PC-3 (cell line): ENCODE measurements around the gene LRP2. TPM values are rescaled to one million over a fixed set of nuclear protein-coding genes. Genes with fewer than 3 reads are reported as not detected.

ENCODE experiments used
- ATAC-seq: fragments of 200-7000 bp; cut with Tn5 transposase; 2 replicates; pipeline ENCODE4 v1.9.1; 2020; ENCODE audit warnings: mild to moderate bottlenecking, moderate library complexity
- BruUV-seq: library from RNA; stranded (reverse); fragments of 400-500 nt; replicated peaks from 2 replicates; lab custom pipeline; 2021; lab: Mats Ljungman, UMichigan
- CTCF ChIA-PET: fragments of 300-600 bp; sonication (Branson Sonifier 250); formaldehyde crosslinking; loops from one replicate; lab custom pipeline; 2022; ENCODE audit warnings: antibody characterized with exemption; lab: Charles Lee
- POLR2A ChIA-PET: fragments of 300-600 bp; sonication (Branson Sonifier 250); formaldehyde crosslinking; loops from one replicate; lab custom pipeline; 2022; ENCODE audit warnings: antibody characterized with exemption; ENCODE audit not compliant: unreplicated experiment; lab: Charles Lee
- DNase-seq: peaks from one replicate; pipeline ENCODE4 v3.0.0-alpha.2; 2015
- H2AFZ ChIP-seq: fragments of 300-600 bp; sonication (generic); 2 replicates; pipeline ENCODE4 v1.6.0; 2016; ENCODE audit warnings: antibody characterized with exemption, low read length
- H3F3A ChIP-seq: fragments of 300-600 bp; sonication (generic); one replicate; pipeline ENCODE4 v1.6.0; 2017; ENCODE audit warnings: antibody characterized with exemption, low read length, control low read depth, mild to moderate bottlenecking; ENCODE audit not compliant: unreplicated experiment
- H3K27ac ChIP-seq: fragments of 300-600 bp; sonication (generic); 2 replicates; pipeline ENCODE4 v1.5.1; 2016; ENCODE audit warnings: mild to moderate bottlenecking, low read length
- H3K27me3 ChIP-seq: fragments of 300-600 bp; sonication (generic); 2 replicates; pipeline ENCODE4 v1.6.1; 2016; ENCODE audit warnings: low read length, mixed read lengths
- H3K36me3 ChIP-seq: fragments of 300-600 bp; sonication (generic); 2 replicates; pipeline ENCODE4 v1.6.1; 2016; ENCODE audit warnings: low read depth, mixed run types, low read length, mixed read lengths
- H3K4me1 ChIP-seq: fragments of 300-600 bp; sonication (generic); 2 replicates; pipeline ENCODE4 v1.5.1; 2016; ENCODE audit warnings: low read length; ENCODE audit not compliant: insufficient read depth
- H3K4me2 ChIP-seq: fragments of 300-600 bp; sonication (generic); 2 replicates; pipeline ENCODE4 v1.6.0; 2016; ENCODE audit warnings: low read length
- H3K4me3 ChIP-seq: fragments of 300-600 bp; sonication (generic); 2 replicates; pipeline ENCODE4 v1.5.1; 2016; ENCODE audit warnings: mild to moderate bottlenecking, low read length, mixed read lengths
- H3K79me2 ChIP-seq: fragments of 300-600 bp; sonication (generic); 2 replicates; pipeline ENCODE4 v1.6.1; 2017; ENCODE audit warnings: low read length, mixed read lengths
- H3K9ac ChIP-seq: fragments of 300-600 bp; sonication (generic); 2 replicates; pipeline ENCODE4 v1.6.0; 2016; ENCODE audit warnings: mild to moderate bottlenecking, low read length
- H3K9me2 ChIP-seq: fragments of 300-600 bp; sonication (generic); replicated peaks from 2 replicates; pipeline ENCODE4 v1.6.1; 2016; ENCODE audit warnings: mixed run types, low read length, mixed read lengths
- H3K9me3 ChIP-seq: fragments of 300-600 bp; sonication (generic); 2 replicates; pipeline ENCODE4 v1.6.1; 2016; ENCODE audit warnings: low read length, mixed read lengths
- H4K20me1 ChIP-seq: fragments of 300-600 bp; sonication (generic); 2 replicates; pipeline ENCODE4 v1.6.1; 2016; ENCODE audit warnings: low read length, mixed read lengths
- CTCF ChIP-seq: fragments of 300-600 bp; sonication (generic); conservative IDR thresholded peaks from 2 replicates; pipeline ENCODE4 v1.5.1; 2017; ENCODE audit warnings: antibody characterized with exemption, low read depth, mild to moderate bottlenecking, low read length
- EZH2 ChIP-seq: fragments of 300-600 bp; sonication (generic); IDR thresholded peaks from one replicate; pipeline ENCODE4 v1.6.1; 2017; ENCODE audit warnings: antibody characterized with exemption, mild to moderate bottlenecking, low read length; ENCODE audit not compliant: unreplicated experiment
- EZH2phosphoT487 ChIP-seq: fragments of 300-600 bp; sonication (generic); IDR thresholded peaks from 2 replicates; pipeline ENCODE4 v1.6.1; 2018; ENCODE audit warnings: mild to moderate bottlenecking, antibody characterized with exemption, low read length, borderline replicate concordance
- intact Hi-C: fragments of 100-400 bp; cut with micrococcal nuclease; formaldehyde crosslinking; loops from 2 replicates; pipeline ENCODE4 v1.9.0; 2023
- total RNA-seq: library from RNA; depleted of rRNA; stranded (reverse); fragments of >200 nt; gene quantifications from 2 replicates; pipeline ENCODE4 v1.2.3, GENCODE V29; 2014

Gene LRP2
- total RNA-seq, 1 experiment from 2014 or later, result not detected

- no peak for TF ChIP-seq EZH2
- H3K4me2 ChIP-seq, result no peak overlapping the region
- intact Hi-C loops, result no loop called here
- H3K4me3 ChIP-seq, result no peak overlapping the region
- ATAC-seq (no peak), DNase-seq (no peak)
- no peaks in the 10 kb centered on the region for H3K9me2 ChIP-seq
- peaks cover 44% of the 10 kb centered on the region for H3K27me3 ChIP-seq
- H4K20me1 ChIP-seq, result no peaks in the 10 kb centered on the region
- no peaks in the 10 kb centered on the region for H3F3A ChIP-seq
- H3K27ac ChIP-seq, result no peak overlapping the region
- no peaks in the 10 kb centered on the region for H3K9me3 ChIP-seq
- POLR2A ChIA-PET, result no interaction called here
- CTCF ChIA-PET, result no interaction called here
- no peaks in the 10 kb centered on the region for H3K4me1 ChIP-seq
- BruUV-seq, result no TSS peak
- no peak overlapping the region for H2AFZ ChIP-seq
- no peaks in the 10 kb centered on the region for H3K36me3 ChIP-seq
- no peak overlapping the region for H3K9ac ChIP-seq
- H3K79me2 ChIP-seq, result no peaks in the 10 kb centered on the region
These were observed 58.6 kb downstream of the LRP2 start for GRCh38 chr2:169303579-169304305.

GRCh38 chr2:169302364-169302763 lies 60.0 kb downstream of the LRP2 start:
- Histone ChIP-seq H3K9ac (no peak overlapping the region), H3K9me2 (no peaks in the 10 kb centered on the region), H3K79me2 (no peaks in the 10 kb centered on the region), H4K20me1 (no peaks in the 10 kb centered on the region), H3F3A (no peaks in the 10 kb centered on the region), H3K4me1 (no peaks in the 10 kb centered on the region), H3K27ac (no peak overlapping the region), H3K4me3 (no peak overlapping the region), H3K36me3 (no peaks in the 10 kb centered on the region), H3K4me2 (no peak overlapping the region), H3K27me3 (peaks cover 57% of the 10 kb centered on the region), H2AFZ (no peak overlapping the region), H3K9me3 (no peaks in the 10 kb centered on the region)
- DNase-seq (no peak), ATAC-seq (no peak)
- intact Hi-C loops, result no loop called here
- TF ChIP-seq EZH2, result no peak
- TF ChIP-seq EZH2phosphoT487, result no peak
- no peak for TF ChIP-seq CTCF
- POLR2A ChIA-PET, result no interaction called here
- BruUV-seq, result no TSS peak
- CTCF ChIA-PET, result no interaction called here

- Histone ChIP-seq H3K4me2 (no peak overlapping the region), H3K4me3 (no peak overlapping the region), H4K20me1 (no peaks in the 10 kb centered on the region), H3K9me3 (no peaks in the 10 kb centered on the region), H3K9me2 (no peaks in the 10 kb centered on the region), H3K36me3 (no peaks in the 10 kb centered on the region), H3K79me2 (no peaks in the 10 kb centered on the region), H3K27me3 (peaks cover 60% of the 10 kb centered on the region), H3K9ac (no peak overlapping the region), H3K27ac (no peak overlapping the region), H3F3A (no peaks in the 10 kb centered on the region), H3K4me1 (no peaks in the 10 kb centered on the region), H2AFZ (no peak overlapping the region)
- no peak for ATAC-seq
- ChIA-PET POLR2A (no interaction called here), CTCF (interaction anchor here (0.5 kb wide), 1 partner anchor 358 kb away, joined by 3 read pairs; no protein-coding TSS in a partner anchor)
- TF ChIP-seq EZH2phosphoT487, result no peak
- no peak for TF ChIP-seq EZH2
- TF ChIP-seq CTCF, result no peak
- DNase-seq, result no peak
- intact Hi-C loops, result no loop called here
- BruUV-seq, result no TSS peak
These were observed 60.6 kb downstream of the LRP2 start for GRCh38 chr2:169301596-169302335.
